Mesendoderm (in vitro differentiated cells): Measurements from ENCODE around the gene HLF.

Experiments
- DNase-seq: peaks from one replicate; pipeline ENCODE4 v3.0.0; 2013
- H2AK5ac ChIP-seq: 2 replicates; pipeline ENCODE4 v1.6.1; 2013; ENCODE audit warnings: low read length, inconsistent platforms
- H2BK120ac ChIP-seq: 2 replicates; pipeline ENCODE4 v1.6.1; 2013; ENCODE audit warnings: low read depth, mild to moderate bottlenecking, low read length, moderate library complexity, mixed read lengths
- H2BK15ac ChIP-seq: replicated peaks from 2 replicates; pipeline ENCODE4 v1.6.1; 2013; ENCODE audit warnings: low read depth, mild to moderate bottlenecking, moderate library complexity
- H2BK5ac ChIP-seq: 2 replicates; pipeline ENCODE4 v1.6.1; 2013; ENCODE audit warnings: low read length, inconsistent platforms
- H3K18ac ChIP-seq: 2 replicates; pipeline ENCODE4 v1.6.1; 2013; ENCODE audit warnings: mild to moderate bottlenecking, low read length, mixed read lengths
- H3K23ac ChIP-seq: one replicate; pipeline ENCODE4 v1.6.1; 2013; ENCODE audit warnings: low read length
- H3K27ac ChIP-seq: 2 replicates; pipeline ENCODE4 v1.5.1; 2013; ENCODE audit warnings: low read depth, mild to moderate bottlenecking, inconsistent platforms, low read length, moderate library complexity
- H3K27me3 ChIP-seq: 2 replicates; pipeline ENCODE4 v1.6.1; 2013; ENCODE audit warnings: low read length, control low read depth, mild to moderate bottlenecking, inconsistent platforms; ENCODE audit not compliant: insufficient read depth, poor library complexity
- H3K36me3 ChIP-seq: 2 replicates; pipeline ENCODE4 v1.6.1; 2013; ENCODE audit warnings: low read length, inconsistent platforms; ENCODE audit not compliant: control insufficient read depth, insufficient read depth
- H3K4ac ChIP-seq: one replicate; pipeline ENCODE4 v1.6.1; 2013; ENCODE audit warnings: low read depth, mild to moderate bottlenecking, low read length, moderate library complexity
- H3K4me1 ChIP-seq: 2 replicates; pipeline ENCODE4 v1.6.1; 2013; ENCODE audit warnings: low read depth, low read length, inconsistent platforms; ENCODE audit not compliant: control insufficient read depth
- H3K4me2 ChIP-seq: 2 replicates; pipeline ENCODE4 v1.6.1; 2013; ENCODE audit warnings: low read length
- H3K4me3 ChIP-seq: 2 replicates; pipeline ENCODE4 v1.5.1; 2013; ENCODE audit warnings: mild to moderate bottlenecking, low read length
- H3K56ac ChIP-seq: one replicate; pipeline ENCODE4 v1.6.1; 2013; ENCODE audit warnings: low read length
- H3K79me1 ChIP-seq: 2 replicates; pipeline ENCODE4 v1.6.1; 2013; ENCODE audit warnings: low read length, inconsistent platforms
- H3K79me2 ChIP-seq: 2 replicates; pipeline ENCODE4 v1.6.1; 2013; ENCODE audit warnings: mild to moderate bottlenecking, low read length; ENCODE audit not compliant: control insufficient read depth, insufficient read depth
- H3K9ac ChIP-seq: 2 replicates; pipeline ENCODE4 v1.6.1; 2013; ENCODE audit warnings: low read length, inconsistent platforms
- H4K5ac ChIP-seq: one replicate; pipeline ENCODE4 v1.6.1; 2013; ENCODE audit warnings: low read length
- H4K8ac ChIP-seq: one replicate; pipeline ENCODE4 v1.6.1; 2013; ENCODE audit warnings: low read depth, mild to moderate bottlenecking, control low read depth, low read length, moderate library complexity
- WGBS: extraction: QIAGEN DNeasy Blood & Tissue Kit; methylation state at CpG from one replicate; pipeline ENCODE4 v1.1.7; 2013; ENCODE audit warnings: low lambda C conversion rate, missing lambda C conversion rate; ENCODE audit not compliant: insufficient coverage; ENCODE audit errors: extremely low coverage; 5-methylcytosine and 5-hydroxymethylcytosine counted together

HLF gene

GRCh38 chr17:55280212-55280611 is 15.5 kb downstream of the HLF start:
- H2BK15ac ChIP-seq: no peak overlapping the region
- no peak overlapping the region for H3K56ac ChIP-seq
- DNase-seq: no peak
- no peak overlapping the region for H3K4me2 ChIP-seq
- no peak overlapping the region for H4K8ac ChIP-seq
- no peak overlapping the region for H2AK5ac ChIP-seq
- H2BK5ac ChIP-seq: no peak overlapping the region
- H3K4ac ChIP-seq: no peak overlapping the region
- no peaks in the 10 kb centered on the region for H3K79me1 ChIP-seq
- no peaks in the 10 kb centered on the region for H3K4me1 ChIP-seq
- H3K23ac ChIP-seq: no peak overlapping the region
- H3K27ac ChIP-seq: no peak overlapping the region
- no peaks in the 10 kb centered on the region for H3K79me2 ChIP-seq
- H3K27me3 ChIP-seq: no peaks in the 10 kb centered on the region
- no peak overlapping the region for H3K18ac ChIP-seq
- no peak overlapping the region for H3K9ac ChIP-seq
- no peak overlapping the region for H4K5ac ChIP-seq
- no peak overlapping the region for H2BK120ac ChIP-seq
- no peak overlapping the region for H3K4me3 ChIP-seq
- H3K36me3 ChIP-seq: no peaks in the 10 kb centered on the region

GRCh38 chr17:55281649-55282378 is 17.1 kb downstream of the HLF start:
- no peak overlapping the region for H3K4me2 ChIP-seq
- no peak for DNase-seq
- no peak overlapping the region for H3K27ac ChIP-seq
- no peak overlapping the region for H2BK120ac ChIP-seq
- H3K56ac ChIP-seq: no peak overlapping the region
- no peak overlapping the region for H4K5ac ChIP-seq
- no peaks in the 10 kb centered on the region for H3K27me3 ChIP-seq
- H3K4me1 ChIP-seq: no peaks in the 10 kb centered on the region
- H3K79me1 ChIP-seq: no peaks in the 10 kb centered on the region
- no peaks in the 10 kb centered on the region for H3K79me2 ChIP-seq
- no CpG with 5 or more reads among the region's 8 CpGs for WGBS
- H4K8ac ChIP-seq: no peak overlapping the region
- no peak overlapping the region for H2BK5ac ChIP-seq
- H3K23ac ChIP-seq: no peak overlapping the region
- no peak overlapping the region for H2AK5ac ChIP-seq
- no peak overlapping the region for H3K18ac ChIP-seq
- H3K36me3 ChIP-seq: no peaks in the 10 kb centered on the region
- H3K9ac ChIP-seq: no peak overlapping the region
- H2BK15ac ChIP-seq: no peak overlapping the region
- H3K4me3 ChIP-seq: no peak overlapping the region
- H3K4ac ChIP-seq: no peak overlapping the region

GRCh38 chr17:55282379-55282702 is 17.6 kb downstream of the HLF start:
- H4K5ac ChIP-seq: no peak overlapping the region
- H3K56ac ChIP-seq: no peak overlapping the region
- H2BK120ac ChIP-seq: no peak overlapping the region
- no peaks in the 10 kb centered on the region for H3K27me3 ChIP-seq
- H3K4me2 ChIP-seq: no peak overlapping the region
- no peaks in the 10 kb centered on the region for H3K4me1 ChIP-seq
- H4K8ac ChIP-seq: no peak overlapping the region
- no peak overlapping the region for H3K4me3 ChIP-seq
- H2BK5ac ChIP-seq: no peak overlapping the region
- no peak overlapping the region for H2AK5ac ChIP-seq
- WGBS: no CpG with 5 or more reads among the region's 3 CpGs
- DNase-seq: no peak
- no peaks in the 10 kb centered on the region for H3K79me2 ChIP-seq
- no peak overlapping the region for H3K9ac ChIP-seq
- H3K4ac ChIP-seq: no peak overlapping the region
- H3K27ac ChIP-seq: no peak overlapping the region
- H3K18ac ChIP-seq: no peak overlapping the region
- no peak overlapping the region for H3K23ac ChIP-seq
- no peaks in the 10 kb centered on the region for H3K79me1 ChIP-seq
- no peak overlapping the region for H2BK15ac ChIP-seq
- H3K36me3 ChIP-seq: no peaks in the 10 kb centered on the region

- Histone ChIP-seq H4K8ac (no peak overlapping the region), H2BK15ac (no peak overlapping the region), H3K79me2 (no peaks in the 10 kb centered on the region), H3K4me1 (no peaks in the 10 kb centered on the region), H3K23ac (no peak overlapping the region), H2BK5ac (no peak overlapping the region), H3K79me1 (no peaks in the 10 kb centered on the region), H3K56ac (no peak overlapping the region), H3K4me2 (no peak overlapping the region), H3K18ac (no peak overlapping the region), H3K27me3 (no peaks in the 10 kb centered on the region), H3K9ac (no peak overlapping the region), H2AK5ac (no peak overlapping the region), H4K5ac (no peak overlapping the region), H3K4me3 (no peak overlapping the region), H3K4ac (no peak overlapping the region), H2BK120ac (no peak overlapping the region), H3K27ac (no peak overlapping the region), H3K36me3 (no peaks in the 10 kb centered on the region)
- no peak for DNase-seq
- no CpG with 5 or more reads among the region's 5 CpGs for WGBS
These were observed 18.0 kb downstream of the HLF start for GRCh38 chr17:55282741-55283140.

- Histone ChIP-seq H3K9ac (no peak overlapping the region), H3K36me3 (no peaks in the 10 kb centered on the region), H3K4me1 (no peaks in the 10 kb centered on the region), H2BK15ac (no peak overlapping the region), H3K27ac (no peak overlapping the region), H3K4me2 (no peak overlapping the region), H2AK5ac (no peak overlapping the region), H3K18ac (no peak overlapping the region), H3K23ac (no peak overlapping the region), H4K5ac (no peak overlapping the region), H3K27me3 (no peaks in the 10 kb centered on the region), H3K4ac (no peak overlapping the region), H4K8ac (no peak overlapping the region), H3K56ac (no peak overlapping the region), H3K79me2 (no peaks in the 10 kb centered on the region), H3K4me3 (no peak overlapping the region), H2BK5ac (no peak overlapping the region), H3K79me1 (no peaks in the 10 kb centered on the region), H2BK120ac (no peak overlapping the region)
- no CpG with 5 or more reads among the region's 9 CpGs for WGBS
- no peak for DNase-seq
These were observed 18.7 kb downstream of the HLF start for GRCh38 chr17:55283256-55283965.
